NCI-H1105 (cell line): ENCODE results near the gene DPRX.
"Not testable (repeated sequence)": the region's sequence is repeated elsewhere in the genome, so short reads cannot be mapped to it uniquely, and the experiment has no call there.

ENCODE experiments used
- DNase-seq: peaks from one replicate; lab custom pipeline; 2025; lab: John Stamatoyannopoulos, UW

The DPRX gene

DNA sequence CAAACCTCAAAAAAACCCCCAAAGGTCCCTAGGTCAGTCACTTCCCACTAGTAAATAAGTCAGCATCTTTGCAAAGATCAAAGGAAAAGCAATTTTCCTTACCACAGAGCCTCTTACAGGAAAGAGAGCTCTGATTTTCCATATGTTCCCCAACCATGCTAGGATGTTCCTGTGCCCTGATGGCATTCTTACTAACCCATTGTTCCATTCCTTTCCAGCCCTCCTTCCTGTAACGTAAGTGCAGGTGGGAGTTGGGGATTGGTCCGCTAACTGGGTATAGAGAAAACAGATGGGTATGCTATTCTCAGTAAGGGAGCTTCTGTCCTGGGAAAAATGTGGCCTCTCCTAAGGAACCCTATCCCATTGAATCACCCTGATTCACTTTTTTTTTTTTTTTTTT, 14.3 kb downstream of the DPRX start:
- DNase-seq = no peak

DNA sequence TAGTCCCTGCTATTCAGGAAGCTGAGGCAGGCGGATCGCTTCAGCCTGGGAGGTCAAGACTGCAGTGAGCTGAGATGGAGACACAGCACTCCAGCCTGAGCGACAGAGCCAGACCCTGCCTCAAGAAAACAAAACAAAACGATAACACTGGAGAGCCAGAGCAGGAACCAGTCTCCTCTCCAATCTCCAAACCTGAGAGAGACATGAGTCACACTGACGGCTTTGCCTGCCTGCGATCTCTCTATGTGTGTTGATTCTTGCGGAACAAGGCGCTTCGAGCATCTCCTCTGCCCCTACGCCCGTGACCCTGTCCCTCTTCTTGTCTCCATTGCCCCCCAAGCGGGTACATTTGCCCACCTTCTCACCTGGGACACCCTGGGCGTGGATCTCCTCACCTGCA, 15.6 kb downstream of the DPRX start:
- DNase-seq = no peak

DNA sequence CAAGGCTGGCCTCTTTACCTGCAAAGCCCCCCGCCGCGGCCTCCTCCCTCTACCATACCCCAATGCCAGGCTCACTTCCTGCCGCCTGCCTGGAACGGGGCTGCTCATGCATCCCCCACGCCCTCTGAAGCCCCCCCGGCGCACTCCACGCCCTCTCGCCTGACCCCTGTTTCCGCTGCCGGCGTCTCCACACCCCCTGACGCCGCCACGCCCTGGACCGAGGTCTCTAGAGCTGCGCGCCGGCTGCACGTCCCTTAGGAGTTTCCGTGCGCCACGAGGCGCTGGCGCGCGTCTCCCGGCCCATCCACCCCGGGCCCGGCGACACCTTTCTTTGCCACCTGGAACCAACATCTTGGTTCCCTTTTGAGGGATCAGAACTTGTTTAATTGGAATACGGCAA, 16.0 kb downstream of the DPRX start:
- DNase-seq = no peak

DNA sequence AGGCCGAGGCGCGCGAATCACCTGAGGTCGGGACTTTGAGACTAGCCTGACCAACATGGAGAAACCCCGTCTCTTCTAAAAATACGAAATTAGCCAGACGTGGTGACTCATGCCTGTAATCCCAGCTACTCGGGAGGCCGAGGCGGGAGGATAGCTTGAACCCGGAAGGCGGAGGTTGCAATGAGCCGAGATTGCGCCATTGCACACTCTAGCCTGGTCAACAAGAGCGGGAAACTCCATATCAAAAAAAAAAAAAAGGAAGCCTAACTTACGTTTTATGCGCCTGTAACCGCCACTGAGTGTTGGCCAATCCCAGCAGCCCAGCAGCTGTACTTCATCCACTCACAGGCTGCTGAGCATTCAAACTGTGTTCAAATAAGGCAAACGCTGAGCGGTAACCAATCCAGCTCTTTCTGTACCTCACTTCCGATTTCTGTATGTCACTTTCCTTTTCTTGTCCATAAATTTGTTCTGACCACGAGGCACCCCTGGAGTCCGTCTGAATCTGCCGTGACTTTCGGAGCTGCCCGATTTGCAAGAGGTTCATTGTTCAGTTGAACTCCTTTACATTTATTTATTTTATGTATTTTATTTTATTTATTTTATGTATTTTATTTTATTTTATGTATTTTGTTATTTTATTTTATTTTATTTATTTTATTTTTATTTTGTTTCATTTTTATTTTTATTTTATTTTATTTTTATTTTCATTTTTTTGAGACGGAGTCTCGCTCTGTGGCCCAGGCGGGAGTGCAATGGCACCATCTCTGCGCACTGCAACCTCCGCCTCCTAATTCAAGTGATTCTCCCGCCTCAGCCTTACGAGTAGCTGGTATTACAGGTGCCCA, 18.2 kb downstream of the DPRX start:
- DNase-seq = no peak

DNA sequence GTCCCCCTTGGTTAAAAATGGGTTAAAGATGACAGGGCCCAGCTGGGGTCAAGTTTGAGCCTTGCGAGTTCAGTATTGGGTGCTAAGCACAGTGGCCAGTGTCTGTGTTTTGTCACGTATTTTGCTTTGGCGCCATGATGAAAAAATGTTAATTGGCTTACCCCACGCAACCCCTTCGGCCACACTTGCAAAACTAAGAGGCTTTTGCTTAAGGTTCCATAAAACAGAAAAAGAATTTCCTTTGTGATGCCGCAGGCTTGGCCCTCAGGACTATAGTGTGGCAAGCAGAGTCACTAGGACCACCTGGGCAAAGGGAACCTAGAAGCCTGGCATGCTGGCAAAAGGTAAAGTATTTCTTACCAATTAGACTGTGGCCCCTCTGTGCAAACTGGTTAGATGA, 20.7 kb downstream of the DPRX start:
- DNase-seq = no peak

DNA sequence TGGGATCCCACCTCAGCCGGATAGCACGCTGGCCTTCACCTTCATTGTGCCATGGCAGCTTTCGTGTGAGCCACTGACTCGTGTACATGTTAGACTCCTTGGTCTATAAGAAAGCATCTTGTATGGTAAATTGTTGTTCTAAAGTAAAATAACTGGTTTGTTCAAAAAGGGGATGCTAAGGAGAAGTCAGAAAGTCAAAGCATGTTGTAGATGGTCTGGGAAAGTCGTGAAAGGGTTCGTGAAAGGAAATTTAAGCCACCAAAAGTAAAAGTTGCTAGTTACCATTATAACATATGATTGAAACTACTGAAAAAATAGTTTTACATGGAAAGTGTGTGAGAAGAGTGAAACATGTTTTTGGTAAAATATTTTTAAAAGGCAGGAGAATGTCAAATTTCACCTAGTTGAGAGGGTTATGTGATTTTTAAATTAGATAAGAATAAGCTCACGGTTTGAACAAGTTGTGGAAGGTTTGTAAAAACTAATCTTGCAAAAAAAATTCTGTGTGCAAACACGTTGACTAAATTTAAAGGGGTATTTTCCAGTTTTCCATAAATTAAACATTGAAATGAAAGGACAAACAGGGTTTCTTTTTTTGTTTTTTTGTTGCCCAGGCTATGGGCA, 23.4 kb downstream of the DPRX start:
- no peak for DNase-seq

DNA sequence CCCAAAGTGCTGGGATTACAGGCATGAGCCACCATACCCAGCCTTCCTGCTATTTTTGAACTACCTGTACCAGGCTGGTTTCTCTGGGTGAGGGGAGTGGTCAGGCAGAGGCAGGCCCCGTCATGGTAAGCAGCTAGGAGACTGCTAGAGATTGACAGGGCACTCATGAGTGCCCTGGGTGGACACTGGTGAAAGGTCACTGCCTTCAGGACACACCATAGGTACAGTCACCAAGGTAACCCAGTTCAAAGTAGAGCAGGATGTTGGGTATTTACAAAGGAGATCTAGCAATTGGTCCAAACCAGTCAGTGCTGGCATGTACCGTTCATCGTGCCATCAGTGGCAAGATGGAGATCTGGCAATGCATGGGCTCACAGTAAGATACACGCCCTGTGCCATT, 25.5 kb downstream of the DPRX start:
- DNase-seq = no peak

DNA sequence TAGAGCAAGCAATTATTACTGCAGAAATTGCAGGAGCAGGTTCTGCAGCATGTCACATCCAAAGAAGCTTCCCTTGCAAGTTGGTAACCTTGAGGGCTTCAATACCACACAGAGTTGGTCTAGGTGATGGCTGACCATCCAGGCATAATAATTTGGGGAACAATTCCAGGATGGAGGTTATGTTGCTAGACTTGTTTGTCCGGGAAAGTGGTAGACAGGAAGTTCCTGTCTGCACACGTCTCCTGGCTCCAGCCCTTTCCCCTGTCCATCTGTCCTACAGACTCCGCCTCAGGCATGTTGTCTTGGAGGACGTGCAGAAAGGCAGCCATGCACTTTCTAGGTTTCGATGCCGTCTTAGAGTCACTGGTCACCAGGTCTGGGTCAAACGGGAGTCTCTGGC, 26.0 kb downstream of the DPRX start:
- DNase-seq = no peak

DNA sequence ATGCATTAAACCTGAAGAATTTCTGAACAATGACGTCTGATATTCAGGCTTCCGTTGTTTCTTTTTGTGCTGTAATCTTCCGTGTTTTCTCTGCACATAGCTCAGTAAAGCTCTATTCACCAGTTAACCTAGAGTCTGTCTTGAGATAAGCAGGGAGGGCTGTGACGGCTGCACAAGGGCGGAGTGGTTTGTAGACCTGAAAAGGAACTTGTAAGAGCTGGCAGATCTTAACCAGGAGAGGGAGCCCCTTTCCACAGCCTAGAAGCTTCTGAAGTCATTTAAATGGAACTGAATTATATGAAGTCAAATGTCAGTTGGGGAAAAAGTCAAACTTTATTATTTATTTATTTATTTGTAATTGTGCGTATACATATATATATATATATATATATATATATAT, 27.5 kb downstream of the DPRX start:
- DNase-seq = no peak

DNA sequence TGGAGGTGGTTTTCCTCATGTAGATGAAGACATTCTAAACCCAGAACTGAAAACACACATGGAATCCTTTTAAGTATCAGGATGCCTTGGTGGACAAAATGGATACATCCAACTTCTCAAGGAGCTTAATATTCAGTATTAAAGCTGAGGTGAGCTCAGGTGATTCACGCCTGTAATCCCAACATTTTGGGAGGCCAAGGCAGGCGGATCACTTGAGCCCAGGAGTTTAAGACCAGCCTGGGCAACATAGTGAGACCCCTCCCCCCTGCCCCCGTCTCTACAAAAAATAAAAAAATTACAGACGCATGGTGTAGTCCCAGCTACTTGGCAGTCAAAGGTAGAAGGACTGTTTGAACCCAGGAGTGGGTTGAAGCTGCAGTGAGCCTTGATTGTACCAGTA, 28.8 kb downstream of the DPRX start:
- DNase-seq = no peak

DNA sequence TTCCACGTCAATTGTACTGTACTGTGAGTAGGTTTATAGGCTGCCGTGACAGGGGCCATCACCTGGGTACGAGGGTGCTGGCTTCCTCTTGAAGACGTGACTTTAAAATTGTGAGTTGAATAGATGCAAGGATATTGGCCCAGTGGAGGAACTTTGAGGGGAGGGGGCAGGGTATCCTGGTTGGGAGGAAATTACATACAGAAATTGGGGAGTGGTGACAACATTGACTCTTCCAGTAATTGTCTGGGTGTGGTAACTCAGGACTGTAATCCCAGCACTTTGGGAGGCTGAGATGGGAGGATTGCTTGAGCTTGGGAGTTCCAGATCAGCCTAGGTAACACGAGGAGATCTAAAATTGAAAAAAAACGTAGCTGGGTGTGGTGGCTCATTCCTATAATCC, 30.4 kb downstream of the DPRX start:
- DNase-seq = no peak

DNA sequence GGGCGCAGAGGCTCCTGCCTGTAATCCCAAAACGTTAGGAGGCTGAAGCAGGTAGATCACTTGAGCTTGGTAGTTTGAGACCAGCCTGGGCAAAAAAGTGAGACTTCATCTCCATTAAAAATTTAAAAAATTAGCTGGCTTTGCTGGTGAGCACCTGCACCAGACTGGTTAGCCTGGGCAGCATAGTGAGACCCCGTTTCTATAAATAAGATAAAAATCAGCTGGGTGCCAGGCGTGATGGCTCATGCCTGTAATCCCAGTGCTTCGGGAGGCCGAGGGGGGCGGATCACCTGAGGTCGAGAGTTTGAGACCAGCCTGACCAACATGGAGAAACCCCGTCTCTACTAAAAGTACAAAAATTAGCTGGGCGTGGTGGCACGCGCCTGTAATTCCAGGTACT, 32.4 kb downstream of the DPRX start:
- DNase-seq = no peak

DNA sequence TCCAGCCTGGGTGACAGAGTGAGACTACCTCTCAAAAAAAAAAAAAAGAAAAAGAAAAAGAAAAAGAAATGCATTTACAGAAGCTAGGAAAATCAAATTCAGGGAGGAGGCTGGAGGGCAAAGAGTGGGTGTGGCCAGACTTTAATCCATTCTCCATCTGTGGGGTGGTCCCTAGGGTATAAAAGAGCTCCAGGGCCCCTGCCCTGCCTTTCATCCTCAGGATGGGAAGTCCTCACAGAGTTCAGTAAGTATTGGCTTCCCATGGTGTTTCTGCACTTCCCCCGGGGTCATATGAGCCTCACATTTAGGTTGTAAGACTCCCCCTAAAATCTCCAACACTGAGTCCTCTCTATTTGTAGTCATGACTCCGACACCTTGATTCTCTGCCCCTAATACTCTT, 33.0 kb downstream of the DPRX start:
- DNase-seq = no peak

DNA sequence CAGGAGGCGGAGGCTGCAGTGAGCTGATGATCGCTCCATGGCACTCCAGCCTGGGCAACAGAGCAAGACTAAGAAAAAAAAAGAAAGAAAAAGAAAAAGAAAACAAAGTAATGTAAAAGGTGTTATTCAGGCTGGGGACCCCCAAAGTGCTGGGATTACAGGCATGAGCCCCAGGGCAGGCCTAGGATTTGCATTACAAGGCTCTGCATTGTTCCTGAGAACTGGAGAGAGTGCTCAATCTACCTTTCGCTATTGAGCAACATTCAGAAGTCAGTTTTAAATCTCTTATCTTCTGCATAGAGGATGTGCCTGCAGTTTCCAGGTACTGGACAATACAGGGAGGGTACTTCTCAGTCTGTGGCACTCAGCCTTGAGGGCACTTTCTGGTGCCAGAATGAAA, 34.5 kb downstream of the DPRX start:
- not testable (repeated sequence) for DNase-seq

DNA sequence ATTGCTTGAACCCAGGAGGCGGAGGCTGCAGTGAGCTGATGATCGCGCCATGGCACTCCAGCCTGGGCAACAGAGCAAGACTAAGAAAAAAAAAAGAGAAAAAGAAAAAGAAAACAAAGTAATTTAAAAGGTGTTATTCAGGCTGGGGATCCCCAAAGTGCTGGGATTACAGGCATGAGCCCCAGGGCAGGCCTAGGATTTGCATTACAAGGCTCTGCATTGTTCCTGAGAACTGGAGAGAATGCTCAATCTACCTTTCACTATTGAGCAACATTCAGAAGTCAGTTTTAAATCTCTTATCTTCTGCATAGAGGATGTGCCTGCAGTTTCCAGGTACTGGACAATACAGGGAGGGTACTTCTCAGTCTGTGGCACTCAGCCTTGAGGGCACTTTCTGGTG, 37.0 kb downstream of the DPRX start:
- DNase-seq = not testable (repeated sequence)

DNA sequence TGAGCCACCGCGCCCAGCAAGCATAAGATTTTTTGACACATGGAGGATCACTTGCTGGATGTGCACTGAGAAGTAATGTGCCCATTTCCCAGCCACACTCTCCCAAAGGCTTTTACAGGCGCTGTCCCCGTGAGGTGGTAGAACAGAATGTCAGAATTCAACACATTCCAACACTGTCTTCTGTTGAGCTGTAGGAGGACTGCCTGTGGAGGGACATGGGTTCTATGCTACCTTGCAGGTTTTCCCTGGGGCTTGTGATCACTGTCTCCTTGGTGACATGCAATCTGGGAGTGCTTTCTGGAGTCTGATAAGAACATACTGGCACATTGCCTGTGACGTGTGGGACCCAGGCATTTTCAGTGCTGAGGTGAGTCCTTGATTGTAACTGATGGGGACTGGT, 38.5 kb downstream of the DPRX start:
- no peak for DNase-seq

DNA sequence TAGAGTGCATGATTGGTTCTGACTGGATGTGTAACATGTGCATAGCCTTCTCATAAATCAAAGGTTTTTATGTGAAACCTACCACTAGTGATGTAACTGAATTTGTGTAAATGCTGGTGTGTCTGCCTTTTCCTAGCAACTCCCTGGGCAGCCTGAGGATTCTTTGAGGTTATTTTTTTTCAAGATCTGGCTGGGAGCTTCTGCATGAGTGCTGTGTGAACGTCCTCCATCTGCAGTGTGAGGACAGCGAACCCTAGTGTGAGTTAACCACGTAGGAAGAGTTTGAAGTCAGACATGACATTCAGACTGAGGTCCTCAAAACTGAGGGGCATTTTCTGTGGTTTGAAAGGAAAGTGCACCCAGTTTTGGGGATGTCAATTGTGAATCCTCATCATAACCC, 39.9 kb downstream of the DPRX start:
- no peak for DNase-seq
